HCT116 (cell line): ENCODE measurements around the gene DTNB.

ENCODE experiments used
- CEBPB ChIP-seq: IDR thresholded peaks from 2 replicates; pipeline ENCODE4 v1.6.1; 2012; ENCODE audit warnings: low read depth
- CTCF ChIP-seq, 3 experiments: fragments of 200-600 bp in 1 of 3; sonication (generic) in 1 of 3; IDR thresholded peaks in 2 of 3; conservative IDR thresholded peaks in 1 of 3; 2 replicates each; pipeline ENCODE4 v1.5.1; 2012 to 2017; ENCODE audit warnings: low read depth in 2 of 3, low read length in 2 of 3, antibody characterized with exemption in 1 of 3, borderline replicate concordance in 1 of 3, control low read depth in 1 of 3, mild to moderate bottlenecking in 1 of 3, mixed read lengths in 1 of 3, mixed run types in 1 of 3, moderate library complexity in 1 of 3; ENCODE audit not compliant: insufficient read depth in 1 of 3
- EZH2 ChIP-seq: fragments of 200-600 bp; sonication (generic); IDR thresholded peaks from 2 replicates; pipeline ENCODE4 v1.6.1; 2017; ENCODE audit warnings: antibody characterized with exemption, mixed run types
- EZH2phosphoT487 ChIP-seq: fragments of 200-600 bp; IDR thresholded peaks from 2 replicates; pipeline ENCODE4 v1.6.1; 2018; ENCODE audit warnings: antibody characterized with exemption, borderline replicate concordance
- JUND ChIP-seq: IDR thresholded peaks from 2 replicates; pipeline ENCODE4 v1.6.1; 2012
- POLR2A ChIP-seq: IDR thresholded peaks from 2 replicates; pipeline ENCODE4 v1.7.0; 2011; ENCODE audit warnings: borderline replicate concordance; ENCODE audit not compliant: insufficient read depth, insufficient read length; ENCODE audit errors: extremely low read depth
- POLR2AphosphoS5 ChIP-seq: IDR thresholded peaks from 2 replicates; pipeline ENCODE4 v1.6.1; 2011; ENCODE audit warnings: mild to moderate bottlenecking, low read depth, low read length, moderate library complexity
- REST ChIP-seq: IDR thresholded peaks from 2 replicates; pipeline ENCODE4 v1.6.1; 2012; ENCODE audit warnings: low read depth
- SIN3A ChIP-seq: IDR thresholded peaks from 2 replicates; pipeline ENCODE4 v1.6.1; 2012; ENCODE audit warnings: low read depth
- SP1 ChIP-seq: IDR thresholded peaks from 2 replicates; pipeline ENCODE4 v1.6.1; 2012; ENCODE audit warnings: low read depth
- ZBTB33 ChIP-seq: IDR thresholded peaks from 2 replicates; pipeline ENCODE4 v1.6.1; 2011; ENCODE audit warnings: mild to moderate bottlenecking, low read length, moderate library complexity; ENCODE audit not compliant: insufficient replicate concordance; ENCODE audit errors: extremely low read depth
- TF ChIP-seq, protein P1 (sequence below): IDR thresholded peaks from 2 replicates; pipeline ENCODE4 v1.6.1; 2012

DNA sequence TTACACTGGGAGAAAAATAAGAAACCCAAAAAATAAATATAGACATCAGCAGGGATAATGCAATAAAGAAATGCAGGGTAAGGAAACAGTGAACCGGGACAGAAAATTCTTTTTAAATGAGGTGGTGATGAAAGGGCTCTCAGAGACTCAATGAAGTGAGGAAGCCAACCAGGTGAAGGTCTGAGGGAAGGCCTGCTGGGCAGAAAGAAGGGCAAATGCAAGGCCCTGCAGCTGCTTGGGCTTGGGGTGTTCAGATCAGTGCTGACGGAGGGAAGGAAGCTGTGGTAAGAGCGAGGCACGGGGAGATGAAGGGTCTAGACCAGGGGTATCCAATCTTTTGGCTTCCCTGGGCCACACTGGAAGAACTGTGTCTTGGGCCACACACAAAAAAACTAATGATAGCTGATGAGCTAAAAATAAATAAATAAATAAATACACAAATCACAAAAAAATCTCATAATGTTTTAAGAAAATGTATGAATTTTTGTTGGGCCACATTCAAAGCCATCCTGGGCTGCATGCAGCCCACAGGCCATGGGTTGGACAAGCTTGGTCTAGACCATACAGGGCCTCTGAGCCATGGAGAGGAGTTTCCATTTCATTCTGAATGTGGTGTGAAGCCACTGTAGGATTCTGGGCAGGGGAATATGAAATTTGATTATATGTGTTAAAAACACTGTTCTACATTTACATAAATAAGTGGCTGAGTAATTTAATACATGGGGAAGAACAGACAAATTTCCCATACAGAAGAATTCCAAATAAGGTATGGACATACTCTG, 235.3 kb downstream of the DTNB start:
- TF ChIP-seq, protein P1, sequence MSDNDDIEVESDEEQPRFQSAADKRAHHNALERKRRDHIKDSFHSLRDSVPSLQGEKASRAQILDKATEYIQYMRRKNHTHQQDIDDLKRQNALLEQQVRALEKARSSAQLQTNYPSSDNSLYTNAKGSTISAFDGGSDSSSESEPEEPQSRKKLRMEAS, result no peak
- TF ChIP-seq POLR2A (no peak), POLR2AphosphoS5 (no peak), REST (no peak), EZH2 (no peak), ZBTB33 (no peak), SIN3A (no peak), SP1 (no peak), CTCF (IDR thresholded peaks at IDR 0.05 in 2 of 3, conservative IDR thresholded peaks at IDR 0.05 in 1 of 3; ENCODE audit: borderline replicate concordance in 1 of 3, insufficient read depth in 1 of 3, low read depth in 2 of 3, low read length in 2 of 3) (no peak), CEBPB (no peak), EZH2phosphoT487 (no peak), JUND (no peak)
